Motor neuron (in vitro differentiated cells): Measurements from ENCODE around the gene ANXA1. TPM values are rescaled to one million over a fixed set of nuclear protein-coding genes. Genes with fewer than 3 reads are reported as not detected.
A peak's percentile ranks its signal among the peaks of the same experiment; 100 is the strongest.

ENCODE experiments used
- ATAC-seq, 8 experiments: fragments of 200-7000 bp; cut with Tn5 transposase; replicated peaks in 6 of 8; 2 replicates each; pipeline ENCODE4 v1.8.0; 2021; ENCODE audit warnings: mild to moderate bottlenecking in 8 of 8, moderate library complexity in 8 of 8
- H3K27ac ChIP-seq, 2 donors: fragments of 250-450 bp; sonication (Bioruptor Pico); 2 replicates each; pipeline ENCODE4 v1.9.0; 2021; ENCODE audit warnings: antibody characterized with exemption in 2 of 2, mild to moderate bottlenecking in 2 of 2, moderate library complexity in 1 of 2
- H3K4me1 ChIP-seq, 2 donors: fragments of 250-450 bp; sonication (Bioruptor Pico); replicated peaks in 1 of 2; 2 replicates each; pipeline ENCODE4 v1.6.1; 2021; ENCODE audit warnings: antibody characterized with exemption in 2 of 2, mild to moderate bottlenecking in 2 of 2, moderate library complexity in 1 of 2
- H3K4me3 ChIP-seq, 5 donors: fragments of 250-450 bp; sonication (Bioruptor Pico); 2 replicates each; pipeline ENCODE4 v1.9.0; 2021; ENCODE audit warnings: antibody characterized with exemption in 5 of 5, mild to moderate bottlenecking in 5 of 5, moderate library complexity in 4 of 5
- WGBS, 10 experiments: fragments of 450-650 bp; shearing (Covaris generic); methylation state at CpG; one replicate each; pipeline ENCODE4 v1.0.0; 2022; 5-methylcytosine and 5-hydroxymethylcytosine counted together
- in situ Hi-C, 9 experiments: fragments of 400-800 bp; cut with MboI; loops; one replicate each; pipeline ENCODE4 v1.15.0; 2021; ENCODE audit warnings: low sequenced_read_pairs in 9 of 9, low pct_unique_long_range_greater_than_20kb in 2 of 9; ENCODE audit not compliant: unreplicated experiment in 9 of 9
- total RNA-seq, 8 experiments: library from RNA; unstranded; fragments of 300-600 nt; gene quantifications; 2 replicates each; pipeline versions ENCODE4 v1.2.3 to v1.2.4, GENCODE V29; 2022

Gene ANXA1
- total RNA-seq, 8 experiments from 2014 or later = 0.32 to 1,180 (median 198) TPM

- WGBS, 10 experiments = 0 to 100% (median 71%) methylated on average over 1 of the region's 1 CpG; no CpG with 5 or more reads in 2 of the 10 experiments
- Histone ChIP-seq H3K4me1 (no peaks in the 10 kb centered on the region), H3K27ac (no peak overlapping the region), H3K4me3 (no peak overlapping the region)
- in situ Hi-C loops = loop anchor here in 1 of 9 experiments (10.0 kb wide), 1 partner anchor 358 kb away; no protein-coding TSS in a partner anchor
- ATAC-seq = no peak
These were observed 55.2 kb downstream of the ANXA1 start for GRCh38 chr9:73206851-73207250.

GRCh38 chr9:73210886-73211666 lies 59.4 kb downstream of the ANXA1 start:
- peak in 3 of 8 experiments; percentile 36 to 59 (median 36) for ATAC-seq
- in situ Hi-C loops = no loop called here
- peaks cover 2 to 6% of the 10 kb centered on the region in 2 donors for H3K4me1 ChIP-seq
- H3K27ac ChIP-seq = no peak overlapping the region
- no peak overlapping the region for H3K4me3 ChIP-seq
- WGBS, 10 experiments = 16 to 71% (median 43%) methylated on average over 1 to 3 of the region's 3 CpGs

- H3K4me1 ChIP-seq = peaks cover 3 to 6% of the 10 kb centered on the region in 2 donors
- in situ Hi-C loops = no loop called here
- H3K27ac ChIP-seq = no peak overlapping the region
- WGBS, 10 experiments = 21 to 89% (median 64%) methylated on average over 1 to 2 of the region's 2 CpGs; no CpG with 5 or more reads in 2 of the 10 experiments
- ATAC-seq = no peak
- no peak overlapping the region for H3K4me3 ChIP-seq
These were observed 61.6 kb downstream of the ANXA1 start for GRCh38 chr9:73213300-73213699.

- 20 to 100% (median 47%) methylated on average over 1 to 3 of the region's 3 CpGs for WGBS, 10 experiments
- ATAC-seq = no peak
- H3K27ac ChIP-seq = no peak overlapping the region
- in situ Hi-C loops = no loop called here
- peaks cover 3 to 6% of the 10 kb centered on the region in 2 donors for H3K4me1 ChIP-seq
- no peak overlapping the region for H3K4me3 ChIP-seq
These were observed 63.6 kb downstream of the ANXA1 start for GRCh38 chr9:73215249-73215648.

- H3K4me1 ChIP-seq = peaks cover 3 to 6% of the 10 kb centered on the region in 2 donors
- in situ Hi-C loops = no loop called here
- ATAC-seq = peak in 3 of 8 experiments; percentile 3 to 80 (median 22)
- H3K4me3 ChIP-seq = no peak overlapping the region
- H3K27ac ChIP-seq = no peak overlapping the region
These were observed 64.4 kb downstream of the ANXA1 start for GRCh38 chr9:73216100-73216499.

Other genes with a start within 250 kb of the ANXA1 start
- gene ALDH1A1, start 198.8 kb upstream of the ANXA1 start, total RNA-seq = 1 to 10 TPM in 1 of 8 experiments, under 1 TPM in 4, not detected in 3; 0.14 to 7.8 (median 0.31) TPM